HG03196 (cell line): ENCODE data around the gene HOTAIR.

ENCODE experiments used
- ATAC-seq: cut with Tn5 transposase; IDR thresholded peaks from one replicate; pipeline ENCODE4 v1.9.1; 2021; ENCODE audit not compliant: unreplicated experiment

HOTAIR gene

GRCh38 chr12:53976172-53976822, 1.5 kb upstream of the HOTAIR start:
- no peak for ATAC-seq

DNA sequence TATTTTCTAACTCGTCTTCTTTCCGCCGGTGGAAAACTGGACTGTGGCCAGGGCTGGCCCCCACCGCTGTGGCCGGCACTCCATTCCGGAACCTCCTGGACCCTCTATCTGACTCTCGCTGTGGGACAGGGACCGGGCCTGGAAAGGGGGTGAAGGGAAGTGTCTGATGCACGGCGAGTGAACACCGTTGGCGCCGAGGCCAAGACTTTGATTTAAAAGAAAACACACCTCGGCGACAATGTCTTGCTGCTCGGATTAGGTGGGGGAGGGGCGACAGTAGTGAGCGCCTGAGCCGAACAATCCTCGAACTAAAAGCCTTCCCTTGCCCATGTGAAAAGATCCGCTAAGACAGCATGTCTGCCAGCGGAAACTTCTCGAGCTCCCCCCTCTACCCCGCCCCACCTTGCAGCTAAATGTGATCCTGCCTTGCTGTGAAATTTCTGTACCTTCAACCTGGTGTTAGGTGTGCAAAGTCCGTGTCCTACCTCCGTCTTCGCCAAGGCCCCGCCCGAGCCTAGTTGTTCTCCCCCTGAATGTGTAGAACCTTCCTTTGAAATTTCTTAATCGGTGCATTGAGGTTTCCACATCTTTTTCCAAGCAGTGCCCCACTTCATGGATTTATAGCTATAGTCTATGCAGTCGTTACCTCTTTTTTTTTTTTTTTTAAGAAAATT, 862 bp upstream of the HOTAIR start:
- ATAC-seq: no peak

DNA sequence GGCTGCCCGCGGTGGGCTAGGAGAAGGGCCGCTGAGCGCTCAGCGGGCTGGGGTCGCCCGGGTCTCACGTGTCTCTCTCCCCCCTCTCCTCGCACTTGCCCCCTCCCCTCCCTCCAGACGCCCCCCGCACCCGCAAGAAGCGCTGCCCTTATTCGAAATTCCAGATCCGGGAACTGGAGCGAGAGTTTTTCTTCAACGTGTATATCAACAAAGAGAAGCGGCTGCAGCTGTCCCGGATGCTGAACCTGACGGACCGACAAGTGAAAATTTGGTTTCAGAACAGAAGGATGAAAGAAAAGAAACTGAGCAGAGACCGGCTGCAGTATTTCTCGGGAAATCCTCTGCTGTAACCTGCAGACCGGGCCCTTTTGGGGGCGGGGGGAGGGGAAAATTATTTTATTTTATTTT, 314 bp upstream of the HOTAIR start:
- ATAC-seq: no peak

DNA sequence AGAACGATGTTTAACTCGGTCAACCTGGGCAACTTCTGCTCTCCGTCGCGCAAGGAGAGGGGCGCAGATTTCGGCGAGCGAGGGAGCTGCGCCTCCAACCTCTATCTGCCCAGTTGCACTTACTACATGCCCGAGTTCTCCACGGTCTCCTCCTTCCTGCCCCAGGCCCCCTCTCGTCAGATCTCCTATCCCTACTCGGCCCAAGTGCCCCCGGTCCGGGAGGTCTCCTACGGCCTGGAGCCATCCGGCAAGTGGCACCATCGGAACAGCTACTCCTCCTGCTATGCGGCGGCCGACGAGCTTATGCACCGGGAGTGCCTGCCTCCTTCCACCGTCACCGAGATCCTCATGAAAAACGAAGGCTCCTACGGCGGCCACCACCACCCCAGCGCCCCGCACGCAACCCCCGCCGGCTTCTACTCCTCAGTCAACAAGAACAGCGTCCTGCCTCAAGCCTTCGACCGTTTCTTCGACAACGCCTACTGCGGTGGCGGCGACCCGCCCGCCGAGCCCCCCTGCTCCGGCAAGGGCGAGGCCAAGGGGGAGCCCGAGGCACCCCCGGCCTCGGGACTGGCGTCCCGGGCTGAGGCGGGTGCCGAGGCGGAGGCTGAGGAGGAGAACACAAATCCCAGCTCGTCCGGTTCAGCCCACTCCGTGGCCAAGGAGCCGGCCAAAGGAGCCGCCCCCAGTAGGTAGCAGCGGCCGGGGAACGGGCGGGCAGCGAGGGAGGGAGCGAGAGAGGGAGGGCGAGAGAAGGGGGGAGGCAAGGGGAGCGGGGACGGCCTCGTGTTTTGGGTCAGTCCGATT, 1.3 kb downstream of the HOTAIR start:
- no peak for ATAC-seq

DNA sequence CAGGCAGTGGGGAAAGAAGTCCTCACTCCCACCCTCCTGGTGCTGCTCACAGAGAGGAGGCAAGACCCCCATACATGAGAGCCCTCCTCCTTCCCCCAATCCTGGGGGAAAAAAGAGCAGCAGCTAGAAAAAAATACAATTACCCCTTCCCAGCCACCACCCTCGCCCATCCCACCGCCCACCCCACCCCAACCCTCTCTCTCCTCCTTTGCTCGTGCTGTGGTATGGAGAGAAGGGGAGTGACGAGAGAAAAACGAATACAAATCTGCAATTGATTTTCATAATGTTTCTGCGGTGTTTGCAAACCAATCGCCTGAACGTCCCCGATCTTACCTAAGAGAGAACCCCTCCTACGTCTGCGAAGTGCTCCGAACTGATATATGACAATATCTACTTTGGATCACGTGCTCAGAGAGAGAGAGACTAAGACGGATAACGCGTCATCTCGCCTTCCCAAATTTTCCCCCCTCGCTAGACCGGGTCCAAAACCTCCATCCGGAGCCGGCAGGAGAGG, 2.0 kb downstream of the HOTAIR start, which contains the start of gene HOXC11:
HOXC11 (plus strand) TSS at position 405 of the 514 bp plus-strand sequence. CDS start 116 bp downstream, outside the sequence.
- no peak for ATAC-seq

DNA sequence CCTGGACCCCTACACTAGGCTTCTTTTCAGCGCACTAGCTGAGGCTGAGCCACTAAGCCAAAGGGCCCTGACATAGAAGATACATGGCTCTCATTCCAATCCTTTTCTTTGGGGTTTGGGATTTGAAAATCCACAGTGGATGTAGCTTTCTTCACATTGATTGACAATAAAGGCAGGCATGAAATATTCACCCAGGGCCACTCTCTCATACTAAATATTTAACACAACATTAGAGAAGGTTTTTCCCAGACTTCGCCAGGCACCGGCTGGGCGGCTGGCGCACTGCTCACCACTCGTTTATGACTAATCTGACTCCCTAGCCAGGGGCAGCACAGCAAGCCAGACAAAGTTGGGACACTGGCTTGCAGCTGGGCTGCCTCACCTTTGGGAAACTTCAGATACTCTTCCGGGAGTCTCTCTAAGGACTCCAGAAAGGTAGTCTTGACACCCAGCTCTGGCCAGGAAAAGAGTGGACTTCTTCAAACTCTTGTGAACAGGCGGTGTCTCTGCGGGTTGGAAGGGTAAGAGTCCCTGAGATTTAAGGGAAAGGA, 2.5 kb downstream of the HOTAIR start:
- ATAC-seq: no peak

- no peak for ATAC-seq
Observed at GRCh38 chr12:53971686-53972085, 3.1 kb downstream of the HOTAIR start.

DNA sequence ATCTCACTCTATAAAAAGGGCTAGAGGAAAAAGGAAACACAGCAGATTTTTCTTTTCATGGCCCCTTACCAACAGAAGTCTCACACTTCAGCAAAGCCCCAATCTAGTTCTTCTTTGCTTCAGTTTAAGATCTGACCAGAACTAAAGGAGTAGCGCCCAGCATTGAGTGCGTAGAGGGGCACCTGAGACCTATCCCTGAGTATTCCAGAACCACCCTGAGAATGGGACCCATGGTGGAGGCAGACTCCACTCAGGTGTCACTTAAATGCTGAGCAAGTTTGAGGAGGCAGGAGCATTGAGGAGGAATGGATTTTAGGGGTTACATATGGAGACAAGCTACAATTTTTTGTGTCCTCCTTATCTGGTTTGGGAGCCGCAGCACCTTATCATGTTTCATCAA, 3.6 kb downstream of the HOTAIR start:
- no peak for ATAC-seq

GRCh38 chr12:53970451-53970850, 4.3 kb downstream of the HOTAIR start:
- ATAC-seq: no peak

- ATAC-seq: no peak
Observed at GRCh38 chr12:53969588-53970259, 5.0 kb downstream of the HOTAIR start.

GRCh38 chr12:53968214-53969127, 6.3 kb downstream of the HOTAIR start:
- ATAC-seq: no peak

DNA sequence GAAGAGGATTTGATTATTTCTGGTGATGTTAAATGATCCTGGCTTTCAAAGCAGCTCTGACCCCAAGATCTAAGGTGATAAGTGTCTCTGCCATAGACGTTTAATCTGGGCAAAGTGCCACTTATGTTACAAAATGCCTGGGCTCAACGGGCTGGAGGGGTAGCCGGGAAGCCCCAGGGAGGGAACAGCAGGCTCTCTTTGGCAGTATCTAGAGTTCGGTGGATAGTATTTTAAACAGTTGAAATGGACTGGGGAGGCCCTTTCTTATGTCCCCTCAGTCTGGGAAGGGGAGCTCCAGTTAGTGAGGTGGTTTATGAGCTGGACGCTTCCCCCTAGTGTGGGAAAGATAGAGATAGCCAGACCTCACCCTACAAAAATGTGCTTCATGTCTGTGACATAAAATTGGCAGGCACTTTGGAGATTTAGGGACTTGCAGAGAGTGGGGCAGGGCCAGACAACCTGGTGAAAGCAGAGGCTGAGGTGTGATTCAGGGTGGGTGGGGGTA, 7.3 kb downstream of the HOTAIR start:
- no peak for ATAC-seq

GRCh38 chr12:53966385-53967133, 8.2 kb downstream of the HOTAIR start:
- ATAC-seq: no peak

DNA sequence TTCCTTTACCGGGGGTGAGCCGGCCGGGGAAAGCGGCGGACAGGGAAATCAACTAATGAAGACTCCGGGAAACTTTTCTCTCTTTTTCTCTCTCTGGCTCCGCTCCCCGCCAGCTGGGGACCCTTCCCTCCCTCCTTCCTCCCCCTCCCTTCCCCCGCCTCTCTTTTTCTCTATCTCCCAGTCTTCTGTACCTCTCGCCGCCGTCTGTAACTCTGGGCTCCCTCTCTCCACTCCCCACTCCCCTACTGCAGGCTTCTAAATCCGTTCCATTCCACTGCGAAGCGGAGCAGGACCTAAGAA, 8.7 kb downstream of the HOTAIR start:
- no peak for ATAC-seq

DNA sequence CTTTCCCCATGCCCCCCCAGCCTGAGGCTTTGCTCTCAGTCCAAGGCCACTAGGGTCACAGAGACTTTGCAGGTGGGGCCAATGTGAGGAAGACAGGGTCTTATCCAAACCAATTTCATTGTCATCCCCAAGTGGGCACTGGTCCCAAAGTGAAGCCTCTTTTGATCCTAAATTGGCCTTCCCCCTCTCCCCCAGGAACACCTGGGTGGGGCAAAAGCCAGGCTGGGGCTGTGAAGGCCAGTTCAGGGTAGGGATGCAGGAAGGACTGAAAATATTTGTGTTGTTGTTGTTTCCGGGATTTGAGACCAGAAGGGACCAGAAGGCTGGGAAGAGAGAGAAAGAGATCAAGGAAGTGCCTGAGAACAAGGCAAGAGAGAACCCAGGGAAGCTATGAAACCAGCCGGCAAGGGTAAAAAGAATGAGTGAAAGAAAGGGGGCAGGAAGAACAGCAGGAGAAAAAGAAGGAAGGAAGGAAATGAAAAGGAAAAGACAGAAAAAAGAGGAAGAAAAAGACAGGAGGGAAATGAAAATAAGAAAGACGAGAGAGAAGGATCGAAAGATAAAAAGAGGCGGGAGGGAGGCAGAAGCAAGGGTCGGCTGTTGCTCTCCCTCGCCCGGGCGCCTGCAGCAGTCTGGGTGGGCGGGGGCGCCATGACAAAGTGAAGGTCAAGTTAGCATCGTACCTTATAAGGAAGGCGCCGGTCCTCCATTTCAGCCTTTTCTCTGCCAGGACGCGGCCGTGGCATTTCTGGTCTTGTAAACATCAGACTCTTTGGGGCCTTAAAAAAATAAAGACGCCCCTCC, 9.3 kb downstream of the HOTAIR start:
- ATAC-seq: no peak

DNA sequence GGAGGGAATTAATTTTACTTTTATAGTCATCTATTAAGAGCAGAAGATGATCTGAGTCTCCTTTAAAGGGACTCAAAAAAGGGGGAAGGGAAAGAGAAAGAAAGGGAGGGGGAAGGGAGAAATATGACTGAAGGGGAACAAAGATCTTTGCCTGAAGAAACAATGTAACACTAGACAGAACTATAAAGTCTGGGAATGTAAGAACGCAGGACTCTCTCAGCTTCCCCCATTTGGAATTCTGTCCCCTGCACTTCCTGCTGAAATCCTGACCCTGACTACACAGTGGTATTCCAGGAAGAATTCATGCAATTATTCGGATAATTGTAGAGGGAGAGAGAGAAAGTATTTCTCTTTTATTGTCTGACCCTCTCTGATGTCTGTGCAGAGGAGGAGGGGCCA, 10.4 kb downstream of the HOTAIR start:
- no peak for ATAC-seq

DNA sequence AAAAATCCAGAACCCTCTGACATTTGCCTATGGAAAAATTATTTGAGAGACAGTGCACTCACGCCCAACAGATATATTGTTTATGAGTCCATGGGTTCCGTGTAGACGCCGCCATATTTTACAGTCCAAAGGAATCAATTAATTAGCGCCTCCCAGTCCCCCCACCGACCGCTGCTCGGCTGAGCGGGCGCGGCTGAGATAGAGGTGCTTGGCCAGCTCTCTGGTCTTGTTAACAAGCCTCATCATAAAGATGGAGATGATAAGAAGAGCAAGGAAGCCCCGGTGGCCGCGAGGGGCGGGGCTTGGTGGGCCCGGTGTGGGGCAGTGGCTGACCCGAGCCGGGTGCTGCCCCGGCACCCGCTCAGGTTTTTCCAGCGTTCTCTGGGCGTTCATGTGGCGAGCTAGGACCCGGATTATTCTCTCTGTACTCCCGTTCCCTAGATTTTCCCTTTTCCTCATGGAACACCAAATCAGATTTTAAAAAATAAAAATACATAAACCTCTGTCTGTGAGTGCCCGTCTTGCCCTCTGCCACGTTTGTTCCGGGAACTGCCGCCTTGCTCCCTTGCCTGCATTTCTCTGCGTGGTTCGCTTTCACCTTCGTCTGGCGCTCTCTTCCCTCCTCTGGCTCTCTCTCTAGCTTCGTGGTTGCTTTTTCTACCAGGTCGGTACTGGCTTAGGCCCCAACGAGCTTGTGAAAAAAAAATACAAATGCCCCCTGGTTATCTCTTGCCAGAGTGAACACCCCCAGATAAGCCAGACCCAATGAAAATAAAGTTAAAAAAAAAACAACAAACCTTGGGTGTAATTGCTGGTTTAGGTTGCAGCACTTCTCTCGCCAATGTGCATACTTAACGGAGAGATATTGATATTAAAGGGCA, 11.1 kb downstream of the HOTAIR start:
- ATAC-seq: no peak
